Lower lobe of right lung (tissue), 2 donors: Measurements from ENCODE around the gene ARMC3. TPM values are rescaled to one million over a fixed set of nuclear protein-coding genes. Genes with fewer than 3 reads are reported as not detected.

Experiments
- ATAC-seq, 2 donors: fragments of 200-7000 bp; cut with Tn5 transposase; one replicate each; pipeline ENCODE4 v1.9.1; 2020 to 2022; ENCODE audit warnings: mild to moderate bottlenecking in 2 of 2, moderate library complexity in 2 of 2
- DNase-seq: peaks from one replicate; pipeline ENCODE4 v3.0.0-alpha.2; 2020
- H3K27ac ChIP-seq: fragments of 200-600 bp; one replicate; pipeline ENCODE4 v1.8.0; 2022
- H3K27me3 ChIP-seq: fragments of 200-600 bp; one replicate; pipeline ENCODE4 v1.8.0; 2022; ENCODE audit warnings: low read depth
- H3K36me3 ChIP-seq: fragments of 200-600 bp; one replicate; pipeline ENCODE4 v1.8.0; 2022; ENCODE audit warnings: mild to moderate bottlenecking
- H3K4me1 ChIP-seq: fragments of 200-600 bp; one replicate; pipeline ENCODE4 v1.8.0; 2022
- H3K4me3 ChIP-seq: fragments of 200-600 bp; one replicate; pipeline ENCODE4 v1.8.0; 2022; ENCODE audit warnings: mild to moderate bottlenecking
- H3K9me3 ChIP-seq: fragments of 200-600 bp; one replicate; pipeline ENCODE4 v1.8.0; 2022
- intact Hi-C: fragments of 100-400 bp; cut with DNase I; formaldehyde crosslinking; loops from one replicate; pipeline ENCODE4 v1.11.0; 2022
- total RNA-seq: library from RNA; stranded (reverse); fragmentation: NEBNext Ultra II Directional; extraction: Animal tissue kit (Norgen Biotek cat#: 25700); gene quantifications from one replicate; pipeline ENCODE4 v1.2.1, GENCODE V29; 2021
- TF ChIP-seq, protein P1 (sequence below): fragments of 200-600 bp; IDR thresholded peaks from one replicate; pipeline ENCODE4 v1.8.0; 2022; ENCODE audit warnings: antibody characterized with exemption, mild to moderate bottlenecking
- donor health status: DM: no; HTN: yes; CAD: no; lungs with severe emphysema.

The ARMC3 gene
- total RNA-seq, 1 donor from 2014 or later = 9.6 TPM

DNA sequence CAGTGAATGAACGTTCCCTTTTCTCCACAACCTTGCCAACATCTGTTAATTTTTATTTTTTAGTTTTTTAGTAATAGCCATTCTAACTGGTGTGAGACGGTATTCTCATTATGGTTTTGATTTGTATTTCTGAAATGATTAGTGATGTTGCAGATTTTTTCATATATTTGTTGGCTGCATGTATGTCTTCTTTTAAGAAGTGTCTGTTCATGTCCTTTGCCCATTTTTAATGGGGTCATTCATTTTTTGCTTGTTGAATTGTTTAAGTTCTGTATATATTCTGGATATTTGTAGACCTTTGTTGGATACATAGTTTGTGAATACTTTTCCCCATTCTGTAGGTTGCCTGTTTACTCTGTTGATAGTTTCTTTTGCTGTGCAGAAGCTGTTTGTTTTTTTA, 93.6 kb downstream of the ARMC3 start:
- Histone ChIP-seq H3K4me3 (no peak overlapping the region), H3K27ac (no peak overlapping the region), H3K4me1 (no peaks in the 10 kb centered on the region), H3K36me3 (no peaks in the 10 kb centered on the region), H3K9me3 (peaks cover 4% of the 10 kb centered on the region), H3K27me3 (no peaks in the 10 kb centered on the region)
- no peak for ATAC-seq
- TF ChIP-seq, protein P1, sequence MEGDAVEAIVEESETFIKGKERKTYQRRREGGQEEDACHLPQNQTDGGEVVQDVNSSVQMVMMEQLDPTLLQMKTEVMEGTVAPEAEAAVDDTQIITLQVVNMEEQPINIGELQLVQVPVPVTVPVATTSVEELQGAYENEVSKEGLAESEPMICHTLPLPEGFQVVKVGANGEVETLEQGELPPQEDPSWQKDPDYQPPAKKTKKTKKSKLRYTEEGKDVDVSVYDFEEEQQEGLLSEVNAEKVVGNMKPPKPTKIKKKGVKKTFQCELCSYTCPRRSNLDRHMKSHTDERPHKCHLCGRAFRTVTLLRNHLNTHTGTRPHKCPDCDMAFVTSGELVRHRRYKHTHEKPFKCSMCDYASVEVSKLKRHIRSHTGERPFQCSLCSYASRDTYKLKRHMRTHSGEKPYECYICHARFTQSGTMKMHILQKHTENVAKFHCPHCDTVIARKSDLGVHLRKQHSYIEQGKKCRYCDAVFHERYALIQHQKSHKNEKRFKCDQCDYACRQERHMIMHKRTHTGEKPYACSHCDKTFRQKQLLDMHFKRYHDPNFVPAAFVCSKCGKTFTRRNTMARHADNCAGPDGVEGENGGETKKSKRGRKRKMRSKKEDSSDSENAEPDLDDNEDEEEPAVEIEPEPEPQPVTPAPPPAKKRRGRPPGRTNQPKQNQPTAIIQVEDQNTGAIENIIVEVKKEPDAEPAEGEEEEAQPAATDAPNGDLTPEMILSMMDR = no peak
- intact Hi-C loops = no loop called here
- DNase-seq = no peak

DNA sequence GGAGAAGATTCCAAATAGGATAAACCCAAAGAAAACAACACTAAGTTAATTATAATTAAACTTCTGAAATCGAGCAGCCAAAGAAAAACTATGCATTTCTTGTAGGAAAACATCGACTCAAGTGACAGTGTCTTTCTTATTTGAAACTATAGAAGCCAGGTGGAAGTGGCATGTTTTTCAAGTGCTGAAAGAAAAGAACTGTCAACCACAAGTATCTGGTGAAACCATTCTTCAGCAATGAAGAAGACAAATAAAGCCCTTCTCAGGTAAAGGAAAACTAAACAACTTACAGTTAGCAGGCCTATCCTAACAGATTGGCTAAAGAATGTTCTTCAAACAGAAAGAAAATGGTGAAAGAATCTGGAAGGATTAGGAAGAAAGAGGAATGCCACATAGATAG, 96.1 kb downstream of the ARMC3 start:
- H3K27ac ChIP-seq = no peak overlapping the region
- DNase-seq = no peak
- no peaks in the 10 kb centered on the region for H3K36me3 ChIP-seq
- ATAC-seq = no peak
- intact Hi-C loops = no loop called here
- TF ChIP-seq, protein P1 = no peak
- no peaks in the 10 kb centered on the region for H3K27me3 ChIP-seq
- peaks cover 4% of the 10 kb centered on the region for H3K9me3 ChIP-seq
- no peaks in the 10 kb centered on the region for H3K4me1 ChIP-seq
- no peak overlapping the region for H3K4me3 ChIP-seq

DNA sequence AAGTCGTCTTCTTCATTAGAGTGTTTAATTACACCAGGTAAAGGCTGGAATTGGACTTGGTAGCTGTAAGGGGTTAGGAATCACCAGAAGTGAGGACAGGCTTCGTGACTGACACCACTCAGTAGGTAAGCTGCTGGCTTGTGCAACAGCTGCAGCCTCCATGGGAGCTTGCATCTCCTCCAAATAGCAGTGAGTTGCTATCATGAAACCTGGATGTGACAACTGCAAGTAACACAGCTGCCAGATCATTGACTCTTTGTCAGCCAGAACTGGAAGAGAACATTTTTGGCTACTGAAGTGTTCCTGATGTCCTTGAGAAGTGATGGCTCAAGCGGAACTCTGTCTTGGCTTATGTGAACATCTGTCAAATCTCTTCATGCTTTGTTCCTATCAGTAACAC, 103.5 kb downstream of the ARMC3 start:
- no peak overlapping the region for H3K27ac ChIP-seq
- no peaks in the 10 kb centered on the region for H3K9me3 ChIP-seq
- H3K27me3 ChIP-seq = peaks cover 6% of the 10 kb centered on the region
- TF ChIP-seq, protein P1 = no peak
- intact Hi-C loops = no loop called here
- no peak for ATAC-seq
- H3K4me1 ChIP-seq = no peaks in the 10 kb centered on the region
- no peak overlapping the region for H3K4me3 ChIP-seq
- no peak for DNase-seq
- H3K36me3 ChIP-seq = no peaks in the 10 kb centered on the region

GRCh38 chr10:23034790-23035189, 106.9 kb downstream of the ARMC3 start:
- TF ChIP-seq, protein P1 = no peak
- Histone ChIP-seq H3K27me3 (peaks cover 6% of the 10 kb centered on the region), H3K4me3 (no peak overlapping the region), H3K4me1 (no peaks in the 10 kb centered on the region), H3K9me3 (no peaks in the 10 kb centered on the region), H3K36me3 (no peaks in the 10 kb centered on the region), H3K27ac (no peak overlapping the region)
- DNase-seq (no peak), ATAC-seq (no peak)
- intact Hi-C loops = no loop called here

DNA sequence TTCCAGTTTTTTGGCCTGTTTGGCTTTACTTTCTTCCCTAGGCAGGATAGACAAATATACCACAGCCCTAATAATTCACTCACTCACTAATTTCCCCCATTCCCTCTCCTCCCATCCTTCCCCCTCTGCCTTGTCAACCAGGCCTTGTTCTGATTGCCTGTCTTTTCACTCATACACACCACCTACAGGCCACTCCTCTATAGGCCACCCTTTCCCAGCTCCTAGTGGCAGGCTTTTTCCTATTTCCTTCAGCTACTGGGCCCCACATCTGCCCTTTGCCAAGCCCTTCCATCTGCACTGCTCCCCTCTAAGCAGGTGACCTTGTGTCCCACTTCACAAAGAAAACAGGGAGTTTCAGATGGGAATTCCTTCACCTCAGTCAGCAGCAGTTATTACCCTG, 107.7 kb downstream of the ARMC3 start:
- Histone ChIP-seq H3K27ac (no peak overlapping the region), H3K9me3 (no peaks in the 10 kb centered on the region), H3K4me3 (no peak overlapping the region), H3K4me1 (no peaks in the 10 kb centered on the region), H3K27me3 (peaks cover 6% of the 10 kb centered on the region), H3K36me3 (no peaks in the 10 kb centered on the region)
- TF ChIP-seq, protein P1 = no peak
- intact Hi-C loops = no loop called here
- no peak for DNase-seq
- ATAC-seq = no peak

DNA sequence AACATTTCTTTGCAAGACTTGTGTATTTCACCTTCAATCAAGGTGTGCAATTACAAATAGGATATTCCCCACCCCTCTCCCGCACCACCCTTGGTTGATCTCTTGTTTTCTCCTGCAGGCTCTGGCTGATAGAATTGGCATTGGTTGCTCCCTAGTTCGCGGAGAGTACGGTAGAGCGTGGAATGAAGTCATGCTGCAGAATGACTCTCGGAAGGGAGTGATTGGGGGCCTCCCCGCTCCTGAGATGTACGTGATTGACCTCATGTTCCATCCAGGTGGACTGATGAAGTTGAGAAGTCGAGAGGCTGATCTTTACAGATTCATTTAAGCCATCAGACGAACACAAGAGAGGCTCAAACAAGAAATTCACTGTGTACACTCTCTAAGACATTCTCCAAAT, 109.3 kb downstream of the ARMC3 start:
- Histone ChIP-seq H3K4me3 (no peak overlapping the region), H3K9me3 (no peaks in the 10 kb centered on the region)

More for the DNA sequence above, 109.3 kb downstream of the ARMC3 start:
- TF ChIP-seq, protein P1 = no peak
- Histone ChIP-seq H3K4me1 (no peaks in the 10 kb centered on the region), H3K27me3 (no peaks in the 10 kb centered on the region), H3K27ac (no peak overlapping the region), H3K36me3 (no peaks in the 10 kb centered on the region)
- no peak for DNase-seq
- intact Hi-C loops = no loop called here
- no peak for ATAC-seq
